GM21381 (cell line): ENCODE measurements around the gene MED9.
A peak's percentile ranks its signal among the peaks of the same experiment; 100 is the strongest.
"Not testable (repeated sequence)": the region's sequence is repeated elsewhere in the genome, so short reads cannot be mapped to it uniquely, and the experiment has no call there.

Source experiments
- ATAC-seq: cut with Tn5 transposase; IDR thresholded peaks from one replicate; pipeline ENCODE4 v1.9.1; 2021; ENCODE audit warnings: mild to moderate bottlenecking, moderate library complexity; ENCODE audit not compliant: unreplicated experiment

The MED9 gene

DNA sequence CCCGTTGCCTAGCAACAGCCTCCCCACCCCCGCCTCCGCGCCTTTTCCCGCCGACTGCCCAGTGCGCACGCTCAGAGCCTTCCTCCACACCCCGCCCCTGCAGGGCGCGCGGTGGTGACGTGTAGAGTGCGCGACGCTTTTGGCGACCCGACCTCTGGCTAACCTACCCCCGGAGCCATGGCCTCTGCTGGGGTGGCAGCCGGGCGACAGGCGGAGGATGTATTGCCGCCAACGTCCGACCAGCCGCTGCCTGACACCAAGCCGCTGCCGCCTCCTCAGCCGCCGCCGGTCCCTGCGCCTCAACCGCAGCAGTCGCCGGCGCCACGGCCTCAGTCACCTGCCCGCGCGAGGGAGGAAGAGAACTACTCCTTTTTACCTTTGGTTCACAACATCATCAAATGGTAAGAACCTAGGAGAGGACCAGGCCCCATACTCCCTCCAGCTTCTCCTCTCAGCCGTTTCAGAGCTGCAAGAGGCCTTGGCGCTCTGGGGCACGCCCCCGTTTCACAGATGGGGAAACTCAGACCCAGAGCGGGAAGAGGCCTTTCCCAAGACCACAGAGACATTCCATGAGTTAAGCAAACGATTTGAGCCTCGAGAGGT is at the start of gene MED9:
TSS of gene MED9 (plus strand) at position 136 of the 603 bp plus-strand sequence. CDS start at position 178, 42 bp downstream.
- peak; percentile 91 for ATAC-seq

GRCh38 chr17:17429222-17429621 is 47.6 kb upstream of the MED9 start:
- no peak for ATAC-seq

- not testable (repeated sequence) for ATAC-seq
Measured at GRCh38 chr17:17430924-17431323, 45.9 kb upstream of the MED9 start.

- ATAC-seq = no peak
Measured at GRCh38 chr17:17431605-17432004, 45.2 kb upstream of the MED9 start.

DNA sequence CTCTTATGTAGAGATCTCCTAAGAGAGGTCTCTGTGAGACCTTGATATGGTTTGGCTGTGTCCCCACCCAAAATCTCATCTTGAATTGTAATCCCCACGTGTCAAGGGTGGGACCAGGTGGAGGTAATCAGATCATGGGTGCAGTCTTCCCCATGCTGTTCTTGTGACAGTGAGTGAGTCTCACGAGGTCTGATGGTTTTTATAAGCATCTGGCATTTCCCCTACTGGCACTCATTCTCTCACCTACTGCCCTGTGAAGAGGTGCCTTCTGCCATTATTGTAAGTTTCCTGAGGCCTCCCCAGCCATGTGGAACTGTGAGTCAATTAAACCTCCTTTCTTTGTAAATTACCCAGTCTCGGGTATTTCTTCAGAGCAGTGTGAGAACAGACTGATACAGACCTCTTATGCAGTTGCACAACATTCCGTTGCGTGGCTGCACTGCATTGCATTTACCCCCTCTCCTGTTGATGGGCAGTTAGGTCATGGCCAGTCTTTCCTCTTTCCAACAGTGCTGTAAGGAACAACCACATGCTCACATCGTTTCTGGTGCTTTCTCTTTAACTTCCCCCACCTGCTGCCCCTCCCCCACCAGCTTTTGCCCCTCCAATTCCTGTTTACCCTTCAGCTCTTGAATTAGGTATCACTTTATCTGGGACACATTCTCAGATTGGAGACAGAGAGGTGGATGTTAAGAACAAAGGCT is 43.6 kb upstream of the MED9 start:
- no peak for ATAC-seq

DNA sequence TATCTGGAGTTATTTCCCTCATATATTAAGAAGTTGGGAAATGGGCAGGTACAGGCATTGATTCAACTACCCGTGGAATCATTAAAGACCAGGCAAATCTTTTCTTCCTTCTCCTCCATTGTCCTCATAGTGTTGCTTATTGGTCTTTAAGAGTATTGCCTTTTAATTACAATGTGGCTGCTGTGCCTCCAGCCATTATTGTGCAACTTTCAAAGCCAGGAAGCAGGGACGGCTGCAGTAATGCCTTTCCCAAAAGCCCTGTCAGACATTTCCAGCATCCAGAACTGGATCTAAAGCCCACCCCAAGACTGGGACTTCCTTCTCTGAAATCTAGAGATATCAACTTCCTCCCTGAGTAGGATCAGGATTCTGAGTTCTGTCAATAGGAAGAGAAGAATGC is 42.3 kb upstream of the MED9 start:
- no peak for ATAC-seq

DNA sequence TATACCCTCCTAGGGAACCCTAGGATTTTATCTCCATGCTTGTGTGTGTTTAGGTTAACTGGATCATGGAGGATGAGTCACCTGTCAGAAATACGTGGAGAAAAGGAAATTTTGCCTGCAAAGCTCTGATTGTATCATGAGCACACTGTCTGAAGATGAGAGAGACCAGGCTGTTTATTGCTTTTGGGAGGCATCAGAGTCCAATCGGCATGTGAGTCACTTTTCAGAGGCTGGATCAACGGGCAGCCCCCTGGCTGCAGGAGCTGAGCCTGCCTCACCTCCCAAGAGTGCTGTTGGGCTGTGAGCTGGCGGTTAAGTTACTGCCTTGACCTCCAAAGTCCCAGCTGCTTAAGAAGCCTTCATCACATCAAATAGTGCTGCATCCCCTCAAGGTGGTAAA is 41.5 kb upstream of the MED9 start:
- ATAC-seq = no peak

- no peak for ATAC-seq
Measured at GRCh38 chr17:17437461-17437860, 39.3 kb upstream of the MED9 start.

DNA sequence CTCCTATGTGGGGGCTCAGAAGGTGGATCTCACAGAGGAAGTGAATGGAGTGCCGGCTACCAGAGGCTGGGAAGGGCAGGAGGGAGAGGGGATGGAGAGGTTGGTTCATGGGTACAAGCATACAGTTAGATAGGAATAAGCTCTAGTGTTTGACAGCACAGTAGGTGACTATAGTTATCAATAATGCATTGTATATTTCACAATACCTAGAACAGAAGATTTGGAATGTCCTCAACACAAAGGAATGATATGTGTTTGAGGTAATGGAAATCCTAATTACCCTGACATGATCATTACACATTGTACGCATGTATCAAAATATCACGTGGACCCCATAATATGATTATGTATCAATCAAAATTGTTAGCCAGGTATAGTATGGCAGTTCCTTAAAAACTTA is 38.9 kb upstream of the MED9 start:
- no peak for ATAC-seq

- ATAC-seq = no peak
Measured at GRCh38 chr17:17440010-17440843, 36.6 kb upstream of the MED9 start.

- no peak for ATAC-seq
Measured at GRCh38 chr17:17440938-17441675, 35.7 kb upstream of the MED9 start.

GRCh38 chr17:17443173-17443572 is 33.6 kb upstream of the MED9 start:
- no peak for ATAC-seq

DNA sequence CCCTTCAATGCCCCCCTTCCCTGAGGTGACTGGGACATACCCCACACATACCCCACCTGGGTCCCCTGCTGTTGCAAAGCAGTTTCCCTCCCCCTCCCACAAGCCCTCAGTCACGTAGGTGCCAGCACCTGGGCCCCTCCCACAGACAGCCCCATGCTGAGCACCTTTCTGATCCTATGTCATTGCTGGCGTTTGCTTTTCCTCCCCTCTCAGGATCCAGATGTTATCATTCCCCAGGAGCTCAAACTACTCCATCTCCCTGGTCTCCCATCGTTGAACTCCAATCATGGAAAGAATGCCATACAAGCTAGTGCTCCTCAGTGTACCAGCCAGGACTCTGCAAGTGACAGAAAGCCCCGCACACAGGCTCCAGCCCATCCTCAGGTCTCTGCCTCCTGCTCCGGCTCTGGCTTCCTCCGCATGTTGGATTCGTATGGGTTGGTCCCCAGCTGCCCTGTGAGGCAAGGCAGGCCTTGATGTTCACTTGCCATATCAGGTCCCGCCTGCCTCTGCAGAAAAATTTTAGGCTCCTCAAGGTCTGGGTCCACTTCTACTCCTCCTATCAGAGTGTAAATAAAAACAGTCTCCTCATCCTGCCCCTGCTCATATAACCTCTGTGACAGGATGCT is 31.4 kb upstream of the MED9 start:
- no peak for ATAC-seq

GRCh38 chr17:17445925-17446665 is 30.7 kb upstream of the MED9 start:
- ATAC-seq = no peak

DNA sequence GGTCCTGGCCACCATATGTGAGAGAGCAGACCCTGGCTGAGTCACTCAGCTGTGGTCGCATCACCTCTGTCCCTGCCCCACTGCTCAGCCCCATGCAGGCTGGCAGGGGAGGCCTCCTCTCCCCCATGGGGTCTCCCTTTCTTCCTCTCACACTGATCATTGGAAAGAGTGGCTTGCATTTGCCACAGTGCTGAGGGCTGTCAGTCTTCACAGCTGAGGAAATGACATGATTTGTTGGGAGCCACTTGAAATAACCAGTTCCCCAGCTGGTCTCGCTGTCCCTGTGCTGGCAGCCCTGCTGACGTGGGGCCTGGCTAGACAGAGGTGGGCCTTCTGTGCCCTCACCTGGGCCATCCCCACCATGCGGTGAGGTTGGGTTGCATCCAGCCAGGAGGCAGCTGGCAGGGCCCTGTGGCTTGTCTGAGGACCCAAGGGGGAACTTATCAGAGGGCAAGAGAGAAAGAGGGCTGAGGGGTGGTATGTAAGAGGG is 30.1 kb upstream of the MED9 start:
- ATAC-seq = no peak

DNA sequence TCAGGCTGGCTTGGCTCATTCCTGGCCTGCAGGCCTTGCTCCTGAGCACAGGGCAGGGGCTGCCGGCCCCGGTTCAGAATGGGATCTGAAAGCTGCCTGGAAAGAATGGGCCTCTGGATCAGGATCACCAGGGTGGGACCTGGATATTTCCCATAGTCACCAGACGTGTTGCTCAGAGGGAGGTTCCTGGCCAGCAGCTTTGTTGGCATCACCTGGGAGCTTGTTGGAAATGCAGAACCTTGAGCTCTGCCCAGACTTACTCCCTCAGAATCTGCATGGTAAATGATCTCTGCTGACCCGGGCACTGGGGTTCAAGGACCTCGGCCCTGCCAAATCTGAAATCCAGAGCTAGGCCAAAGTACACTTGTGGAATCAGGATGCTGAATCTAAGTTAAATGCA is 29.5 kb upstream of the MED9 start:
- no peak for ATAC-seq

- ATAC-seq = no peak
Measured at GRCh38 chr17:17448076-17448475, 28.7 kb upstream of the MED9 start.

DNA sequence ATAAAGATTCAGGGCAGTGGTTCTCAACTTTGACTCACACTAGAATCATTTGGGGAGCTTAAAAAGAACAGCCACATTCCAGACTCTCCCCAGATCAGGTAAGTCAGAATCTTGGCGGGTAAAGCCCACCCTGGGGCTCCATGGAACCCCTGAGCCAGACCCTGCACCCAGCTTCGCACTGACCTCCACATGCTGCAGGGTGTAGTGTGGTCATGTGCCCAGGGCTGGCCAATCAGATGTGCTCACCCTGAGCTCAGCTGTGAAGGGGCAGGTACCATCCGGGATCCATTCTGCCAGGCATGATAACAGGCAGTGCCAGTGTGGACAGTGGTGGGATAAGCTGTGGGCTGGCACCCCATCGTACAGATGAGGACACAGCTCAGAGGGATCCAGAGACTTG is 28.1 kb upstream of the MED9 start:
- no peak for ATAC-seq

- no peak for ATAC-seq
Measured at GRCh38 chr17:17453088-17453487, 23.7 kb upstream of the MED9 start.

DNA sequence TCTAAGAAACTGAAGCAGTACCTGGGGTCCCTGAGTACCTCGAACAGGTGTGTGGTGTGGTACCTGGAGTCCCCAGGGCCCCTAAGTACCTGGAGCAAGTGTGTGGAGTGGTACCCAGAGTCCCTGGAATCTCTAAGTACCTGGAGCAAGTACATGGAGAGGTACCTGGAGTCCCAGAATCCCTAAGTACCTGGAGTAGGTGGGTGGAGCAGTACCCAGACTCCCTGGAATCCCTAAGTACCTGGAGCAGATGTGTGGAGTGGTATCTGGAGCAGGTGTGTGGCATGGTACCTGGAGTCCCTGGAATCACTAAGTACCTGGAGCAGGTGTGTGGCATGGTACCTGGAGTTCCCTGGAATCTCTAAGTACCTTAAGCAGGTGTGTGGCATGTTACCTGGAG is 22.5 kb upstream of the MED9 start:
- no peak for ATAC-seq
